HPDE6-E6E7 (cell line): ENCODE results near the gene CAPN12.

Source experiments
- DNase-seq: peaks from one replicate; pipeline ENCODE4 v3.0.0; 2011; ENCODE audit warnings: missing footprints; ENCODE audit errors: extremely low spot score

The CAPN12 gene

GRCh38 chr19:38710928-38711725, 33.1 kb downstream of the CAPN12 start:
- DNase-seq, result no peak

- no peak for DNase-seq
Observed at GRCh38 chr19:38710416-38710702, 33.9 kb downstream of the CAPN12 start.

DNA sequence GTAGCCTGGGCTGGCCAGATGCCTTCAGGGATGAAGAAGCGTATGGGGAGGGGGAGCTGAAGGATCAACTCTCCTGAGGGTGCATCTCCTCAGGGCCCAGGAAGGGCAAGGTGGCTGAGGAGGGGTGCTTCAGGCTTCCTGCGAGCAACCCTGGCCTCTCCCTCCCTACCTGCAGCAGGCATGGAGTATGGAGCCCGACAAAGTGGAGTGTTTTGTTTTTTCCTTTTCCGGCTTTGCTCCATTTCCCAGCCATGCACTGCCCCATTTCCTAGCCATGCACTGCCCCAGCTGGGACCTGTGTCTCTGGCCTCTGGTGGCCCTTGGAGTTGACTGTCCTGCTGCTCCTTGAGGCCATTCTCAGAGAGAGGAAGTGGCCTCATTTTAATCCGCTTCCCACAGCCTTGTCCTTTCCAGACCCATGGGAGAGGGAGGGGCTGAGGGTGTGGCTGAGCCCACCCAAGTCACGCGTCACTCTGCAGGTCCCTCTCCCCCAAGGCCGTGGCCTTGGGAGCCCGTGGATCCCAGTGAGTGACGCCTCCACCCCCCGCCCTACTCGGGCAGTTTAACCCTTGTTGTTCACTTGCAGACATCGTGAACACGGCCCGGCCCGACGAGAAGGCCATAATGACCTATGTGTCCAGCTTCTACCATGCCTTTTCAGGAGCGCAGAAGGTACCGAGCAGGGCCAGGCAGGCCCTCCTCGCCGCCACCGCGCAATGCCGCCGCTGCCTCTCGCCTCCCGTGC, 34.4 kb downstream of the CAPN12 start:
- DNase-seq, result no peak

- DNase-seq, result no peak
Observed at GRCh38 chr19:38709119-38709518, 35.2 kb downstream of the CAPN12 start.

DNA sequence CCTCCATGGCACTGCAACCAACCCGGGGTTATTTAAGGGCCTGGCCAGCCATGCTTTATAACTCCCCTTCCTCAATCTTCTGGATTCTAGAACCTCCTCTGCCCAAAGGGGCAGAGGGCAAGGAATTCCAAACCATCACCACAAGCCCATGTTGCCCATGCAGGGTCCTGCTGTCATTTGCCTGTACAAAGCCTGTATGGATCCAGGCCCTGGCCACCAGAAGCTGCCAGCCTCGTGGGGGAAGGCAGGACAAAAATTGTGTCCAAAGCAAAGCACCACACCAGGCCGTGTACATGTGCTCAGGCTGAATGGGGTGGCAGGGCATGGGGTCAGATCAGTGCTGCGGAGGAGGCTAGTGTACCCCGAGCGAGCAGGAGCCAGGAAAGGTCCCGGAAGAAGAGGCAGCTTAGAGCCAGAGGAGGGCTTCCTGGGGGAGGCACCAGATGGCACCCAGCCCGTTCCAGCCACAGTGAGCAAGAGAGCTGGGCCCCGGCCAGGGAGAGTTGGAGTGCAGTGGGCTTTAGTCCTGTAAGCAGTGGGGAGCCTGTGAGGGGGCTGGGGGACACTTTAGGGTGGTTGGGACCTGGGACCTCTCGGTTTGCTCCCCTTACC, 35.8 kb downstream of the CAPN12 start:
- DNase-seq, result no peak

GRCh38 chr19:38707512-38708114, 36.7 kb downstream of the CAPN12 start:
- DNase-seq, result no peak

DNA sequence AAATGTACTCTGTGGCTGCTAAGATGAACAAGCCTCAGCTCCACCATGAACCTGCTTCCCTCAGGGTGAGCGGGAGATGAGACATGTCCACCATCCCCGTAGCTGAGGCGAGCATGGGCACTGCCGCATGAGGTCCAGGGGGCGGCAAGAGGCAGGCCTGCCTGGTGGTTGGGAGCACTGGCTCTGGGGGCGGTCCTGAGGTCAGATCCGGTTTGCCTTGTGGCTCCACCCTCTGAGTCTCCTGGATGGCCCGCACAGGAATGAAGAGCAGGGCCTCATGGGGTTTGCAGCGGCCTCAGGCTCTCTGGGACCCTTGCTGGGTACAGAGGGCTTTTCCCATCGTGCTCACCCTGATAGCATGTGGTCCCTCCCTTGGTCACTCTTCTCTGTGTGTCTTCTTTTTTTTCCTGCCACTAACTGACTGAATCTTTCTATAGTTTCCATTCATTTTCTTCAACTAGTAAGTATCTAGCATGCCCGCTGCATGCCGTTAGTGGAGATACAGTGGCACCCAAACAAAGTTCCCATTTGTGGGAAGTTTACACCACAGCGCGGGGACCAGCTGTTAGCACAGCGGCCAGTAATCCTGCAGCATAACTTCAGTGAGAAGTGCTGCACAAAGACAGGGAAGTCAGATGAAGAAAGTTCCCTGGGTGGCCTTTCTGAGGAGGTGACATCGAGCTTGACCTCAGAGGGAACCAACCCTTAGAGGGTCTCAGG, 37.3 kb downstream of the CAPN12 start:
- DNase-seq, result no peak

- DNase-seq, result no peak
Observed at GRCh38 chr19:38705197-38706019, 38.9 kb downstream of the CAPN12 start.

DNA sequence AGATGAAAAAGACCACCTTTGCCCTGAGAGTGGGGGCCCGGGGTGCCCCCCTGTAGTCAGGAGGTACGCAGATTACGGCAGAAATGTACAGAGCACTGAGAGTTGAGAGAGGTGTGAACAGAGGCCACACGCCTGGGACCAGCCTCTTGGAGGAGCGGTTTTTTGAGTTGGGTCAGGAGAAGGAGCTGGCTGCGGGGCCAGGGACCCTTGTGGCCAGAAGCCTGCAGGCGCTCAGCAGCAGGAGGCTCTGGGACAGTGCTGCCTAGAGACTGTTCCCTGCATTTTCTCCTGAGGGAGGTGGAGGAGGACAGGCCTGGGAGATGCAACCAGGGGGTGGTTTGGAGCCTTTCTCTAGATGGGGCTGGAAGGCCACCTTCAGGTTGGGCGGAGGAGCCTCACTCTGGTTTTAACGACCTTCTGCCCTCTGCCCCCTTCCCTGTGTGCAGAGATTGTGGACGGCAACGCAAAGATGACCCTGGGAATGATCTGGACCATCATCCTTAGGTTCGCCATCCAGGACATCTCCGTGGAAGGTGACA, 39.7 kb downstream of the CAPN12 start:
- DNase-seq, result no peak

GRCh38 chr19:38703509-38703908, 40.8 kb downstream of the CAPN12 start:
- DNase-seq, result no peak

- no peak for DNase-seq
Observed at GRCh38 chr19:38702278-38702677, 42.0 kb downstream of the CAPN12 start.

- DNase-seq, result no peak
Observed at GRCh38 chr19:38701455-38702063, 42.7 kb downstream of the CAPN12 start.

DNA sequence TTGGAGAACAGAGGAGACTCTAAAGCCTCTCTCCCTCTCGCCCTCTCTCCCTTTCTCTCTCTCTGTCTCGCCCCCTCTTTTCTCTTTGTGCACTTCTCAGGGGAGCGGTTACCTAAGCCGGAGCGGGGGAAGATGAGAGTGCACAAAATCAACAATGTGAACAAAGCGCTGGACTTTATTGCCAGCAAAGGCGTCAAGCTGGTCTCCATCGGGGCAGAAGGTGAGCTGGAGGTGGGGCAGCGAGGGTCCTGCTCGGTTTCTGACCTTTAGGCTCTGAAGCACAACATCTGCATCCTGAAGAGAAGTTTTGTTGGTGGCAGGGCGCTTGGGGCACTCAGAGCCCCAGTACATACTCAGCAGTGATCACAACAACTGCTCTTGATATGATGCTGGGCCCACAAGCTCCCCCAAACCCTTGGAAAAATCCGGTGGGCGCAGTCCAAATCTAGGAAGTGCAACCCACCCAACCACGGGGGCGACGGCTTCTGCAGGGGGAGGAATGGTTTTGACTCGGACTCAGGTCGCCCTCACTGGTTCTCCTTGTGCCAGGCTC, 43.3 kb downstream of the CAPN12 start:
- no peak for DNase-seq

DNA sequence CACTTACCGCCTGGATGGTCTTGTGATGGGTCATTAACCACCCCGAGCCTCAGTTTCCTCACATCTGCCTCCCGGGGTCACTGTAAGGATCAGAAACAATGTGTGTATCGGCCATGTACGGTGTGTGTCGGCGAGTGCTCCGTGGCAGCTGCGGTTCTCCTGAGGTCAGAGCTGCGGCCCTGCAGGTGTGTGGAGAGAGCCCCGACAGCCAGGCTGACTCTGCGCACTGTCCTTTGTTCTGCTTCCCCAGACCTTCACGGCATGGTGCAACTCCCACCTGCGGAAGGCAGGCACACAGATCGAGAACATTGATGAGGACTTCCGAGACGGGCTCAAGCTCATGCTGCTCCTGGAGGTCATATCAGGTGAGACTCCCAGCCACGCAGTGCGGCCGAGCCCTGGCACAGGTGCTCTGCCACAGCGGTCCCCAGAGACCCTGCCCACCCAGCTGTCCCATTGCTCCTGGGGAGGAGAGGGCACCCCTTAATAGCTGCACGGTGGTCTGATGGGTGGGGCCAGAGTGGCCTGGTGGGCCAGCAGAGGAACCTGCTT, 43.8 kb downstream of the CAPN12 start:
- no peak for DNase-seq

- DNase-seq, result no peak
Observed at GRCh38 chr19:38699647-38700349, 44.5 kb downstream of the CAPN12 start.

DNA sequence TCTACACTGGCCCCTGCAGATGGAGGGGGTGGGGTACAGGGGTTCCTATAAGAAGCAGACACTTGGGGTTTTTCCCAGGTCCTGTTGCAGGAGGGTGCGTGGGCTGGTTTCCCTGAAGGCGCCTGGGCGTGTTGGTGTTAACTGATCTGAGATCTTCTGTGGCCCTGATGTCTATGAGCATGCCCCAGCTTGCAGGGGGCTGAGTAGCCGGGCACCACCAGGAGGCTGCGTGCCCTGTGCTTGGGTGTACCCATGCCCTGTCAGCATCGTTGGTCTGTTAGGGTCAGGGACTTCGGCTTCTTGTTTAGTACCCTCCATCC, 45.3 kb downstream of the CAPN12 start:
- peak; percentile 76 for DNase-seq

DNA sequence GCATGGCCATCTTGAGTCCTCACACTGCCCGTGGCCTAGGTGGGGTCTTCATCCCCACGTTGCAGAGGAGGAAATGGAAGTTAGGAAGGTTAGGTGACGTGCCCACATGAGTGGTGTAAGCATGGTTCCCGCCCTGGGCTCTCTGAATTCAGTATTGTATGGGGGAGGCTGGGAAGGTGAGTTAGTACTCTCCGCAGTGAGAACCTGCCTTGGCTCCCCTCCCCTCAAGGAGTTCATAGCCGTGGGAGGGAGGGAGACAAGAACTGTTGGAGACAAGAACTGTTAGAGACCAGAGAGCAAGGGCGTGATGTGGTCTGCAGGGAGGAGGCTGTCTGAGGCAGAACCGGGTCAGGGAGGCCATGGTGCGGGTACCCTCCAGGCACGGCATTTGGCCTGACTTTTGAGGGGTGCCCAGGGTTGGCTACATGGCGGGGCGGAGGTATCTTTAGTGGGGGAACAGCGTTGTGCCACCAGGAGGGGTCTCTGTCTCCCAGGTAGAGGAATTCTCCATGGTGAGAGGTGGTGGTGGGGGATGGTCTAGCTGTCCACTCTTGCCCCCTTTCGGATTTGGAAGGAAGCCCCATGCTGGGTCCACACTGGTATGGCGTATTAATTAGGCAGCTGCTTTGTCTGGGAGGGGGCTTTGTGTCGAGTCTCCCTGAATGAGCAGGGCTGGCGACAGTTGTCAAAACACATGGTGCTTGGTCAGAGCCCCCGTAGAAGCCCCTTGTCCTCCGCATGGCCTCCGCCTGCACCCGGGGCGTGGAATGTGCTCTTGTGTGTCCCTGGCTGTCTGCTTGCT, 45.8 kb downstream of the CAPN12 start:
- no peak for DNase-seq

GRCh38 chr19:38697641-38698071, 46.6 kb downstream of the CAPN12 start:
- no peak for DNase-seq
